WTC11 (cell line): ENCODE results near the gene ARL9. TPM values are rescaled to one million over a fixed set of nuclear protein-coding genes. Genes with fewer than 3 reads are reported as not detected.

ENCODE experiments used
- ATAC-seq: fragments of 200-7000 bp; cut with Tn5 transposase; 2 replicates; pipeline ENCODE4 v1.10.0; 2021; ENCODE audit warnings: mild to moderate bottlenecking, moderate library complexity
- CTCF ChIA-PET: fragments of 300-600 bp; sonication (Branson Sonifier 250); formaldehyde crosslinking; loops from one replicate; lab custom pipeline; 2021; ENCODE audit warnings: antibody characterized with exemption; lab: Charles Lee
- POLR2A ChIA-PET: fragments of 350-600 bp; sonication (Branson Sonifier 250); formaldehyde crosslinking; loops from one replicate; lab custom pipeline; 2021; ENCODE audit warnings: antibody characterized with exemption; lab: Charles Lee
- DNase-seq: peaks from one replicate; pipeline ENCODE4 v3.0.0; 2021; ENCODE audit warnings: low spot score
- H3K27ac Mint-ChIP-seq: 2 replicates; pipeline ENCODE4 v1.8.0; 2021; ENCODE audit warnings: mixed read lengths
- H3K27me3 Mint-ChIP-seq: 2 replicates; pipeline ENCODE4 v1.8.0; 2021; ENCODE audit warnings: low read depth, mild to moderate bottlenecking, moderate library complexity, mixed read lengths
- H3K36me3 Mint-ChIP-seq: 2 replicates; pipeline ENCODE4 v1.8.0; 2021; ENCODE audit warnings: mixed read lengths
- H3K4me1 Mint-ChIP-seq: 2 replicates; pipeline ENCODE4 v1.8.0; 2022; ENCODE audit warnings: mixed read lengths
- H3K4me3 Mint-ChIP-seq: 2 replicates; pipeline ENCODE4 v1.8.0; 2021; ENCODE audit warnings: mild to moderate bottlenecking, moderate library complexity, mixed read lengths
- H3K9me3 Mint-ChIP-seq: 2 replicates; pipeline ENCODE4 v1.8.0; 2021; ENCODE audit warnings: mixed read lengths
- ATF2 ChIP-seq: sonication (generic); formaldehyde crosslinking; IDR thresholded peaks from 2 replicates; pipeline ENCODE4 v1.8.1; 2022; ENCODE audit warnings: low read depth, missing genetic modification reagents, borderline replicate concordance
- CBFB ChIP-seq: sonication (generic); formaldehyde crosslinking; IDR thresholded peaks from 2 replicates; pipeline ENCODE4 v1.8.1; 2022; ENCODE audit warnings: mild to moderate bottlenecking, low read depth, missing genetic modification reagents
- CDX4 ChIP-seq: fragments of 250-450 bp; sonication (Bioruptor Pico); IDR thresholded peaks from 2 replicates; pipeline ENCODE4 v1.9.0; 2021; ENCODE audit warnings: moderate library complexity, mild to moderate bottlenecking, inconsistent platforms, borderline replicate concordance
- CREM ChIP-seq: sonication (generic); formaldehyde crosslinking; IDR thresholded peaks from 2 replicates; pipeline ENCODE4 v1.8.1; 2022; ENCODE audit warnings: mild to moderate bottlenecking, missing genetic modification reagents, moderate library complexity
- ESRRA ChIP-seq: sonication (generic); formaldehyde crosslinking; IDR thresholded peaks from 2 replicates; pipeline ENCODE4 v1.8.1; 2022; ENCODE audit warnings: mild to moderate bottlenecking, missing genetic modification reagents, borderline replicate concordance
- GABPB1 ChIP-seq: sonication (generic); formaldehyde crosslinking; IDR thresholded peaks from 2 replicates; pipeline ENCODE4 v1.8.1; 2023; ENCODE audit warnings: mild to moderate bottlenecking, missing genetic modification reagents
- HMGA2 ChIP-seq: fragments of 250-450 bp; sonication (Bioruptor Pico); IDR thresholded peaks from 2 replicates; pipeline ENCODE4 v1.4.0; 2021; ENCODE audit warnings: mild to moderate bottlenecking, moderate library complexity
- IRF1 ChIP-seq: sonication (generic); formaldehyde crosslinking; IDR thresholded peaks from 2 replicates; pipeline ENCODE4 v1.8.0; 2023; ENCODE audit warnings: missing genetic modification reagents
- NFYB ChIP-seq: sonication (generic); formaldehyde crosslinking; conservative IDR thresholded peaks from 2 replicates; pipeline ENCODE4 v1.8.0; 2022; ENCODE audit warnings: low read depth, missing genetic modification reagents
- NR2C2 ChIP-seq: sonication (generic); formaldehyde crosslinking; IDR thresholded peaks from 2 replicates; pipeline ENCODE4 v1.8.0; 2022; ENCODE audit warnings: mild to moderate bottlenecking, missing genetic modification reagents
- NR3C1 ChIP-seq: sonication (generic); formaldehyde crosslinking; conservative IDR thresholded peaks from 2 replicates; pipeline ENCODE4 v1.8.1; 2023; ENCODE audit warnings: low read depth, mild to moderate bottlenecking, missing genetic modification reagents
- PREB ChIP-seq: sonication (generic); formaldehyde crosslinking; IDR thresholded peaks from 2 replicates; pipeline ENCODE4 v1.8.1; 2022; ENCODE audit warnings: mild to moderate bottlenecking, missing genetic modification reagents, moderate library complexity, borderline replicate concordance
- SMAD3 ChIP-seq: sonication (generic); formaldehyde crosslinking; IDR thresholded peaks from 2 replicates; pipeline ENCODE4 v1.8.0; 2022; ENCODE audit warnings: missing genetic modification reagents, mild to moderate bottlenecking, borderline replicate concordance
- SP1 ChIP-seq: sonication (generic); formaldehyde crosslinking; conservative IDR thresholded peaks from 2 replicates; pipeline ENCODE4 v1.8.1; 2022; ENCODE audit warnings: missing genetic modification reagents
- TEAD1 ChIP-seq: sonication (generic); formaldehyde crosslinking; IDR thresholded peaks from 2 replicates; pipeline ENCODE4 v1.8.0; 2022; ENCODE audit warnings: mild to moderate bottlenecking, missing genetic modification reagents
- ZBTB43 ChIP-seq: sonication (generic); formaldehyde crosslinking; IDR thresholded peaks from 2 replicates; pipeline ENCODE4 v1.8.1; 2023; ENCODE audit warnings: mild to moderate bottlenecking, missing genetic modification reagents
- ZNF121 ChIP-seq: sonication (generic); formaldehyde crosslinking; IDR thresholded peaks from 2 replicates; pipeline ENCODE4 v1.8.0; 2023; ENCODE audit warnings: missing genetic modification reagents
- ZNF281 ChIP-seq: sonication (generic); formaldehyde crosslinking; IDR thresholded peaks from 2 replicates; pipeline ENCODE4 v1.8.0; 2023; ENCODE audit warnings: mild to moderate bottlenecking, missing genetic modification reagents
- ZNF416 ChIP-seq: fragments of 250-450 bp; sonication (Bioruptor Pico); IDR thresholded peaks from 2 replicates; pipeline ENCODE4 v1.9.0; 2021; ENCODE audit warnings: mild to moderate bottlenecking, inconsistent platforms
- total RNA-seq: library from RNA; stranded (reverse); gene quantifications from 3 replicates; pipeline ENCODE4 v1.2.3, GENCODE V29; 2021

Gene ARL9
- total RNA-seq, 1 experiment from 2014 or later: 0.48 TPM

- peak; percentile 90 for TF ChIP-seq NR2C2 (CRISPR knock-in tag)
- peak; percentile 18; the same call in 1 of the 2 replicates for TF ChIP-seq ZBTB43 (CRISPR knock-in tag)
- TF ChIP-seq CBFB: no peak
- no peak for TF ChIP-seq NR3C1 (CRISPR knock-in tag)
- TF ChIP-seq SP1 (CRISPR knock-in tag): peak; percentile 84
- TF ChIP-seq NFYB: 0 out of 2 replicates have a peak, but pooled peaks have one; percentile 13
- 0 out of 2 replicates have a peak, but pooled peaks have one; percentile 55 for TF ChIP-seq SMAD3 (CRISPR knock-in tag)
- TF ChIP-seq TEAD1 (CRISPR knock-in tag): peak; percentile 38; the same call in 1 of the 2 replicates
- no peak for TF ChIP-seq PREB (CRISPR knock-in tag)
- TF ChIP-seq GABPB1 (CRISPR knock-in tag): peak; percentile 54
- 0 out of 2 replicates have a peak, but pooled peaks have one; percentile 49 for TF ChIP-seq CREM (CRISPR knock-in tag)
- TF ChIP-seq IRF1: no peak
- no peaks in the 10 kb centered on the region for H3K27me3 Mint-ChIP-seq
- peak within 1 kb of the TSS; percentile 93 for H3K4me3 Mint-ChIP-seq
- ATAC-seq (peak; percentile 84), DNase-seq (peak; percentile 87)
- H3K36me3 Mint-ChIP-seq: peaks cover 28% of the 10 kb centered on the region
- CTCF ChIA-PET: no interaction called here
- peaks cover 34% of the 10 kb centered on the region for H3K4me1 Mint-ChIP-seq
- H3K9me3 Mint-ChIP-seq: no peaks in the 10 kb centered on the region
- POLR2A ChIA-PET: interaction anchor here (0.8 to 2.1 kb wide), 4 partner anchors 31 to 538 kb away, joined by 3 to 11 read pairs (median 7); partner anchors contain the start of genes AASDH, PAICS and PPAT
- peak within 1 kb of the TSS; percentile 94 for H3K27ac Mint-ChIP-seq
Measured at GRCh38 chr4:56467284-56468096, 38.1 kb upstream of the ARL9 start, which contains the start of gene SRP72. TSS of gene SRP72 (plus strand) at chr4:56467617. CDS start at chr4:56467636, 19 bp downstream.

GRCh38 chr4:56468097-56468422 lies 37.5 kb upstream of the ARL9 start:
- Mint-ChIP-seq H3K4me3 (peak overlapping the region; percentile 93), H3K27me3 (no peaks in the 10 kb centered on the region), H3K4me1 (peaks cover 34% of the 10 kb centered on the region), H3K27ac (peak overlapping the region; percentile 90), H3K36me3 (peaks cover 33% of the 10 kb centered on the region), H3K9me3 (no peaks in the 10 kb centered on the region)
- TF ChIP-seq IRF1 (no peak), ZNF121 (peak; percentile 81; the same call in 1 of the 2 replicates), CREM (CRISPR knock-in tag) (0 out of 2 replicates have a peak, but pooled peaks have one; percentile 25)
- DNase-seq: peak; percentile 15
- peak; percentile 50 for ATAC-seq
- CTCF ChIA-PET: no interaction called here
- POLR2A ChIA-PET: interaction anchor here (0.8 to 1.6 kb wide), 3 partner anchors 32 to 538 kb away, joined by 3 to 11 read pairs (median 4); partner anchors contain the start of genes AASDH, PAICS and PPAT

GRCh38 chr4:56469489-56470210 lies 35.9 kb upstream of the ARL9 start:
- DNase-seq (no peak), ATAC-seq (no peak)
- ChIA-PET CTCF (no interaction called here), POLR2A (interaction anchor here (0.7 kb wide), 1 partner anchor 33 kb away, joined by 4 read pairs; the partner anchor contains the start of gene PAICS)
- H3K27ac Mint-ChIP-seq: peak overlapping the region; percentile 19; the same call in 1 of the 2 replicates
- no peaks in the 10 kb centered on the region for H3K9me3 Mint-ChIP-seq
- peaks cover 30% of the 10 kb centered on the region for H3K4me1 Mint-ChIP-seq
- H3K36me3 Mint-ChIP-seq: peaks cover 47% of the 10 kb centered on the region
- no peaks in the 10 kb centered on the region for H3K27me3 Mint-ChIP-seq
- H3K4me3 Mint-ChIP-seq: peak overlapping the region; percentile 93
- TF ChIP-seq ZNF281: no peak
- no peak for TF ChIP-seq NFYB
- TF ChIP-seq ZNF416: no peak
- TF ChIP-seq HMGA2 (CRISPR knock-in tag): no peak
- TF ChIP-seq ATF2 (CRISPR knock-in tag): no peak
- TF ChIP-seq CDX4 (CRISPR knock-in tag): no peak
- no peak for TF ChIP-seq ESRRA (CRISPR knock-in tag)
